ENCODE data around the gene GAP43. TPM values are rescaled to one million over a fixed set of nuclear protein-coding genes. Genes with fewer than 3 reads are reported as not detected.

The GAP43 gene
- total and polyA plus RNA-seq, 2 of the 13 experiments (the other 11 are each of a cell fraction or from before 2014, with no cell fraction given): not detected

- TF ChIP-seq HMGA1 (CRISPR knock-in tag; conservative IDR thresholded peaks at IDR 0.05) (no peak), ZNF382 (CRISPR knock-in tag; IDR thresholded peaks at IDR 0.05; ENCODE audit: borderline replicate concordance) (no peak), TCF7 (IDR thresholded peaks at IDR 0.05; ENCODE audit: low read depth) (0 out of 2 replicates have a peak, but pooled peaks have one; percentile 23), AHDC1 (CRISPR knock-in tag; IDR thresholded peaks at IDR 0.05; ENCODE audit: borderline replicate concordance) (peak; percentile 75; the same call in 1 of the 2 replicates), SOX6 (IDR thresholded peaks at IDR 0.05) (no peak), SOX6 (CRISPR knock-in tag; IDR thresholded peaks at IDR 0.05) (peak; percentile 77), LCORL (IDR thresholded peaks at IDR 0.05) (no peak), LCORL (CRISPR knock-in tag; IDR thresholded peaks at IDR 0.05) (no peak), ZNF274 (CRISPR knock-in tag; IDR thresholded peaks at IDR 0.05) (no peak), REPIN1 (CRISPR knock-in tag; IDR thresholded peaks at IDR 0.05; ENCODE audit: borderline replicate concordance, low read depth) (no peak), MAFG (CRISPR knock-in tag; IDR thresholded peaks at IDR 0.05) (no peak), ZNF678 (CRISPR knock-in tag; IDR thresholded peaks at IDR 0.05) (no peak), ZIK1 (CRISPR knock-in tag; IDR thresholded peaks at IDR 0.05; ENCODE audit: borderline replicate concordance, low read depth) (no peak), TCF12 (IDR thresholded peaks at IDR 0.05) (no peak), TCF12 (CRISPR knock-in tag; IDR thresholded peaks at IDR 0.05) (no peak)
These were observed 102.5 kb downstream of the GAP43 start (continued) for GRCh38 chr3:115725800-115726199.
